GM23248 (cell line): ENCODE data around the gene TWNK. TPM values are rescaled to one million over a fixed set of nuclear protein-coding genes. Genes with fewer than 3 reads are reported as not detected.

Source experiments
- DNase-seq: peaks from one replicate; pipeline ENCODE4 v3.0.0-alpha.2; 2015
- H2AFZ ChIP-seq: fragments of 200-600 bp; sonication (generic); 2 replicates; pipeline ENCODE4 v1.6.1; 2016; ENCODE audit warnings: antibody characterized with exemption
- H3F3A ChIP-seq: fragments of 200-600 bp; sonication (generic); 2 replicates; pipeline ENCODE4 v1.6.1; 2016; ENCODE audit warnings: mild to moderate bottlenecking, antibody characterized with exemption, mixed run types; ENCODE audit not compliant: insufficient read depth
- H3K27ac ChIP-seq: fragments of 200-600 bp; sonication (generic); 2 replicates; pipeline ENCODE4 v1.5.1; 2016; ENCODE audit warnings: mild to moderate bottlenecking
- H3K27me3 ChIP-seq: fragments of 200-600 bp; sonication (generic); replicated peaks from 2 replicates; pipeline ENCODE4 v1.6.1; 2016; ENCODE audit warnings: mild to moderate bottlenecking; ENCODE audit not compliant: insufficient read depth
- H3K36me3 ChIP-seq: fragments of 200-600 bp; sonication (generic); 2 replicates; pipeline ENCODE4 v1.6.1; 2016; ENCODE audit warnings: low read depth, mild to moderate bottlenecking
- H3K4me1 ChIP-seq: fragments of 200-600 bp; sonication (generic); 2 replicates; pipeline ENCODE4 v1.6.1; 2016; ENCODE audit warnings: mild to moderate bottlenecking; ENCODE audit not compliant: insufficient read depth
- H3K4me2 ChIP-seq: fragments of 200-600 bp; sonication (generic); one replicate; pipeline ENCODE4 v1.6.1; 2016; ENCODE audit warnings: mild to moderate bottlenecking; ENCODE audit not compliant: unreplicated experiment
- H3K4me3 ChIP-seq: fragments of 200-600 bp; sonication (generic); 2 replicates; pipeline ENCODE4 v1.5.1; 2016; ENCODE audit warnings: mild to moderate bottlenecking
- H3K79me2 ChIP-seq: fragments of 200-600 bp; sonication (generic); 2 replicates; pipeline ENCODE4 v1.6.1; 2016; ENCODE audit warnings: mild to moderate bottlenecking; ENCODE audit not compliant: insufficient read depth
- H3K9ac ChIP-seq: fragments of 200-600 bp; sonication (generic); 2 replicates; pipeline ENCODE4 v1.6.1; 2016; ENCODE audit warnings: mild to moderate bottlenecking
- H3K9me2 ChIP-seq: fragments of 200-600 bp; sonication (generic); 2 replicates; pipeline ENCODE4 v1.6.1; 2016; ENCODE audit warnings: mixed run types, mild to moderate bottlenecking, moderate library complexity; ENCODE audit not compliant: insufficient read depth
- H3K9me3 ChIP-seq: fragments of 200-600 bp; sonication (generic); one replicate; pipeline ENCODE4 v1.6.1; 2017; ENCODE audit warnings: low read depth
- H4K20me1 ChIP-seq: fragments of 200-600 bp; sonication (generic); 2 replicates; pipeline ENCODE4 v1.6.0; 2016; ENCODE audit not compliant: insufficient read depth
- EZH2 ChIP-seq: fragments of 200-600 bp; sonication (generic); IDR thresholded peaks from 2 replicates; pipeline ENCODE4 v1.6.1; 2018; ENCODE audit warnings: antibody characterized with exemption, mild to moderate bottlenecking; ENCODE audit not compliant: insufficient read depth, poor library complexity, severe bottlenecking
- EZH2phosphoT487 ChIP-seq: fragments of 200-600 bp; sonication (generic); IDR thresholded peaks from 2 replicates; pipeline ENCODE4 v1.6.1; 2018; ENCODE audit warnings: antibody characterized with exemption, moderate library complexity, mild to moderate bottlenecking, low read depth; ENCODE audit not compliant: insufficient read depth
- WGBS, 2 experiments: methylation state at CpG; one replicate each; pipeline ENCODE4 v1.1.6; 2015 to 2017; ENCODE audit warnings: low lambda C conversion rate in 2 of 2, low coverage in 1 of 2; ENCODE audit errors: missing lambda C conversion rate in 2 of 2; 5-methylcytosine and 5-hydroxymethylcytosine counted together
- in situ Hi-C: fragments of 300-500 bp; cut with MboI; formaldehyde crosslinking; loops from 2 replicates; pipeline ENCODE4 v1.15.0; 2020
- polyA plus RNA-seq: library from polyadenylated mRNA; unstranded; fragments of >200 nt; fragmentation: Nextera tagmentation; extraction: Ambion mirVana; gene quantifications from 2 replicates; pipeline ENCODE4 v1.2.1, GENCODE V29; 2016
- total RNA-seq: library from RNA; depleted of rRNA; stranded (reverse); fragments of >200 nt; shearing (Covaris generic); gene quantifications from 2 replicates; pipeline ENCODE4 v1.2.3, GENCODE V29; 2014

TWNK gene
- total and polyA plus RNA-seq, 2 experiments from 2014 or later = 4.4 TPM

DNA sequence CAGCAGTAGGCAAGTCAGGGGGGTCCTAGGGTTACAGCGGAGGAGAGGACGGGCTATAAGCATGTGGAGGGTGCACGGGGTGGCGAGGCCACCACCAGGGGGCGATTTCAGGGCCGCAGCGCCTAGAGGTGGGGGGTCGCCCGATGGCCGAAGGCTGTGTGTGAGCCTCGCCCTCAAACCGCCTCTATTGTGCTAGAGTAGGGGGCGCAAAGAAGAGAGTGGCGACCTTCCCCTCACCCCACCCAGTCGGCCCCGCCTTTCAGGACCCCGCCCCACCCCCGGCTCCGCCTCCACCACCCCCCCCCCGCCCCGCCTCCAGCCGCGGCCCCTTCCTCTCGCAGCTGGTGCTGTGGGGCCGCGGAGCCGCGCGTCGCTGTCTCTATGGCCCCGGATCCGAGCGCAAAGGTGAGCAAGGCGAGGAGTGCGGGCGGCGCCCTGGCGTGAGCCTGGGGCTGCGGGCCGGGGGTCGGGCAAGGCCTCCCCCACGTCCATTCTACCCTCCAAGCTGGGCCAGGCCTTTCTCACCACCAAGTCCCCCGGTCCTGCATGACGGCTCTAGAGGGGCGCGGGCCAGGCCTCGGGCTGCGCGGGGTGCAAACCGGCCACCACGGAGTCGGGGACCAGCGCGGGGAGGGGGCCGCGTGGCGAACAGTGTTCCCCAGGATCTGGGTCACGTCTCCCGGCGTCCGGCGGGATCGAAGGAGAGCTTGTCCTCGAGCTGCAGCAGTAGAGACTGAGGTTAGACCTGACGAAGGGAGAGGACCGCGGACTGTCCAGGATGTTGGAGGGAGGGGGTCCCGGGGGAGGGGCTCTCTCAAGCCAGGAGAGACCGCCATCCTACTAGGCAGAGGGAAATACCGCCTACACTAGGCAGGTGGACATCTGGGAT is 17.9 kb upstream of the TWNK start, which contains the start of gene SEMA4G:
SEMA4G (plus strand) TSS at position 318 of the 889 bp plus-strand sequence. CDS start 3,409 bp downstream, outside the sequence.
- Histone ChIP-seq H3K4me1 (0 out of 2 replicates have a peak, but pooled peaks cover 6% of the 10 kb centered on the region), H3F3A (no peaks in the 10 kb centered on the region), H3K9me2 (no peaks in the 10 kb centered on the region), H3K36me3 (no peaks in the 10 kb centered on the region; the same call in 1 of the 2 replicates), H3K27me3 (no peaks in the 10 kb centered on the region), H3K9me3 (no peaks in the 10 kb centered on the region), H3K9ac (0 out of 2 replicates have a peak within 1 kb of the TSS, but pooled peaks have one; percentile 13), H4K20me1 (no peaks in the 10 kb centered on the region), H3K4me2 (peak within 1 kb of the TSS; percentile 65), H3K27ac (no peak within 1 kb of the TSS), H3K4me3 (peak within 1 kb of the TSS; percentile 63), H2AFZ (peak within 1 kb of the TSS; percentile 74), H3K79me2 (no peaks in the 10 kb centered on the region)
- in situ Hi-C loops = no loop called here
- 3 to 5% methylated on average over 41 to 58 of the region's 70 CpGs for WGBS, 2 experiments
- TF ChIP-seq EZH2 = no peak
- TF ChIP-seq EZH2phosphoT487 = no peak
- peak; percentile 55 for DNase-seq

DNA sequence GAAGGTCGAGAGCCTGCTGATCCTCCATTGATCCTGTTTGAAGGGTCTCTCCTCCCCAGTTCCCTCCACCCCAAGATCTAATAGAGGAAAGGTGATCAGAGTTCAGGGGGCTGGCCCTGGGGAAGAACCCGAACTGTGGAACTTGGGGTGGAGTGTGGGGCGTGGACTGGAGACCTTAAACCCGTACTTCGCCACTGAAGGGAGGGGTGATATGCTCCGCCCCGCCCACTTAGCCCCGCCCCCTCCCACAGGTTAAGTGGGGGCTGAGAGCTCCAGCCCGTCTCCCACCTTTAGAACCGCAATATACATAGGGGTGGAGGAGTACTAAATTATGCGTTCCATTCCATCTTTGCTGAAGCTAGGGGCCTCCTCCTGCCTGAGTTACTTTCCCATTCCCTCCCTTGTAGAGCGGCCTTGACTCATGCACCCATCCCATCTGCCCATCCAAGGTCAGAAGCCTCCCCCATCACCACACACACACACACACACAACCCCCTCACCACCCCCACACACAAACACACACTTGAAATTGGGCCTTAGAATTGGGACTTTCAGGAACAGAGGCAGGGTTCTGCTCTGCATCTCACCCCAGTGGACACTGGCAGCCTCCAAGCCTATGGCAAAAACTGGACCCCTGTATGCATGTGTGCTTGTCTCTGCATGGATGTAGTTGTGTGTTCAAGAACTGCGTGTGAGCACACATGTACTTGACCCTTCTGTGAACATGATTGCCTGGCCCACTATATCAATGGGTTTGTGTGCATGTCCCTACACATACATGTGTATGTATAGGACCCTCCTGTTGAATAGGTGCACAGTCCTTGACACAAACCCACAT is 17.0 kb upstream of the TWNK start:
- Histone ChIP-seq H3K4me1 (0 out of 2 replicates have a peak, but pooled peaks cover 6% of the 10 kb centered on the region), H3K9me2 (no peaks in the 10 kb centered on the region), H3K9ac (no peak overlapping the region), H3K36me3 (no peaks in the 10 kb centered on the region; the same call in 1 of the 2 replicates), H4K20me1 (no peaks in the 10 kb centered on the region), H3K27ac (no peak overlapping the region), H2AFZ (peak overlapping the region; percentile 74; the same call in 1 of the 2 replicates), H3K4me3 (0 out of 2 replicates have a peak overlapping the region, but pooled peaks have one; percentile 63), H3K79me2 (no peaks in the 10 kb centered on the region), H3K9me3 (no peaks in the 10 kb centered on the region), H3F3A (no peaks in the 10 kb centered on the region), H3K4me2 (no peak overlapping the region), H3K27me3 (no peaks in the 10 kb centered on the region)
- no peak for DNase-seq
- TF ChIP-seq EZH2 (no peak), EZH2phosphoT487 (no peak)
- WGBS, 2 experiments = 51% methylated on average over 13 of the region's 13 CpGs
- in situ Hi-C loops = no loop called here

DNA sequence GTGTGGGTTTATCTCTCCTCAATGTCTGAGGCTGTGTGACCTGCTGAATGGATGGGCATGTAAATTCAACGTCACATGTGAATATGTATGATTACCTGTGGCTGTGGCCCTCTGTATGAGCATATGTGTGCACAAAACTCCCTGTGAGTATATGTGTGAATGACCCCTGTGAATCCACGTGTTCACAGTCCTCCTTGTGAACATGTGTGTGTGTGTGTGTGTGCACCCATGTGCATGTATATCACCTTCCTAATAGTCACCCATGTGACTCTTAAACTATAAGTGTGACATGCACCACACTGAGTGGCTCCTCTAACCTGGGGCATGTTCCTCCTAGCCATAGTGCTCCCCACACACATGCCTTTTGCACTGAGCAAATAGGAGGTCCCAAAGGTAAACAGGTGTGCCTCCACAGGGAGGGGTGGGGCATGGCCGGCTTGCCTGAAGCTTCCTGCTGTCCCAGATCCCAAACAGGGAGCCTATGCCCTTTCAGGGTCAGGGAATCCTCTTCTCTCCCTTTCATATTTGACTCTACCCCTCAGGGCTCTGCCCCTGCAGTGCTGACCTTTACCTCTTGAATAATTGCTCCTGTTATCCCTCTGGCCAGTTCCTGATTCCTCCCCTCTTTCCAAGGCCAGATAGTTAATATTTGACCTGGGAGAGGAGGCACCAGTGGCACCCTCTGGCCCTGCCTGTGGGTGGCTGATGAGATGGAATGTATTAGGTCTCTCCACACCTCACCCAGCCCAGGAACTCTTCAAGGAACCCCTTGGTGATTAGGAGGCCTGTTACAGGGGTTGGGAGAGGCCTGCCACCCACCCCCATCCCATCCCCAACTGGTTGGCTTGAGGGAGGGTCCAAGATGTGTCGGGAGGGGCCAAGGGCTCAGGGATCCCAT is 16.2 kb upstream of the TWNK start:
- in situ Hi-C loops = no loop called here
- Histone ChIP-seq H4K20me1 (no peaks in the 10 kb centered on the region), H3K27ac (no peak overlapping the region), H3K79me2 (no peaks in the 10 kb centered on the region), H3K4me2 (no peak overlapping the region), H3K9me2 (no peaks in the 10 kb centered on the region), H3K4me1 (0 out of 2 replicates have a peak, but pooled peaks cover 6% of the 10 kb centered on the region), H3K9me3 (no peaks in the 10 kb centered on the region), H3F3A (no peaks in the 10 kb centered on the region), H3K4me3 (no peak overlapping the region), H3K9ac (no peak overlapping the region), H3K27me3 (no peaks in the 10 kb centered on the region), H2AFZ (no peak overlapping the region), H3K36me3 (no peaks in the 10 kb centered on the region)
- WGBS, 2 experiments = 71 to 72% methylated on average over 4 of the region's 4 CpGs
- TF ChIP-seq EZH2 = no peak
- TF ChIP-seq EZH2phosphoT487 = no peak
- DNase-seq = no peak
